ENCODE results near the gene DLEC1.

Gene DLEC1

DNA sequence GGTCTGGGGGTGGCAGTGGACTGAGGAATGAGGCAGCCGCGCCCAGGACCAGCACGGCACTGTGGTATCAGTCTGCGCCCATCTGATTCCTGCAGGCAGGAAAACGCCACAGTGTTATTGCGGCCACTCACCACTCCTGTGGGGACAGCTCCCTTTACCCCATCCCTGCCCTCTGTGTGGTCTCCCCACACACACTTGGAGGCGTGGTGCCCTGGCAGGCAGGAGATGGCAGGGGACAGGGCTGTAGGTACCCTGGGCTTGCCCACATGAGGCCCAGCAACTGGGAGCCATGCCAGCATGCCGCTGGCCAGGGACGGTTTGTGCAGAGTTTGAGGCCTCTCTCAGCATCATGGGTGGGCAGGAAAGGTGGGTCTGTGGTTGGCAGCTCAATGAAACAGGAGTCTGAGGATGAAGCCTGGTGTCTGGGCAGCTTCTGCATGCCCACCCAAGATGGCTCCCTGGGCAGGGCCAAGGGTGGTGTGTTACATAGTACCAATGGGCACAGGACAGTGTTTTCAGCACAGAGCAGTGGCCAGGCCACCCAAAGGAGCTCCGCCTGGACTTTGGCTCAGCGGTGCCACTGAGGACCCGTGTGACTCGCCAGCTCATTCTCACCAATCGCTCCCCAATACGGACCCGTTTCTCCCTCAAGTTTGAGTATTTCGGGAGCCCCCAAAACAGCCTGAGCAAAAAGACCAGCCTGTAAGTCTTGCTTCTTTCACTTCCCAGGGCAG, 70.7 kb downstream of the DLEC1 start:
- no peak for DNase-seq

DNA sequence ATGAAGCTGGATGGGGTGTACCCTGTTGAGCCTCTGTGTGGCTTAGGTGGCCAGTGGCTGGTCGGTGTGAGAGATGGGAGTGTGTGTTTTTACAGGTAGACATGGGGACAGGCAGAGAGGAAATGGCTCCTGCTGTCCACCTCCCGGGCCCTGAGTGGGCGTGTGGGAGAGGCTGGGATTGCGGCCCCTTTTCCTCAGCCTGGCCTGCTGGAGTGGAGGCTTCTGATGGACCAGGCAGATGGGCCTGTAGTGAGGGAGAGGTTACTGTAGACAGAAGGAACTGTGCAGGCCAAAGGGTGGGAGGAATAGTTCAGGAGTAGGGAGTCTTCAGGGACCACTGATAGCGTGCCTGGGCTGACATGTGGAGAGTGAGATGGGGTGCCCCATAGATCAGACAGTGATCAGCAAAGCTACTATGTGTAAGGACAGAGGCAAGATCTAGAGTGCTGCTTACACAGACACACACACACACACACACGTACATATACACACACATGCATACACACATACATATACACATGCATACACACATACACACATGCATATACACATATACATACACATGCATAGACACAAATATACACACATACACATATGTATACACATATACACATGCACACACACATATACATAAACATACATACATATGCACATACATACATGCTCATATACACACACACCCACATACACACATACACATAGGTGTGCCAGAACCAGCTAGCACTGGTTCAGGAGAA, 71.5 kb downstream of the DLEC1 start:
- DNase-seq, result no peak

DNA sequence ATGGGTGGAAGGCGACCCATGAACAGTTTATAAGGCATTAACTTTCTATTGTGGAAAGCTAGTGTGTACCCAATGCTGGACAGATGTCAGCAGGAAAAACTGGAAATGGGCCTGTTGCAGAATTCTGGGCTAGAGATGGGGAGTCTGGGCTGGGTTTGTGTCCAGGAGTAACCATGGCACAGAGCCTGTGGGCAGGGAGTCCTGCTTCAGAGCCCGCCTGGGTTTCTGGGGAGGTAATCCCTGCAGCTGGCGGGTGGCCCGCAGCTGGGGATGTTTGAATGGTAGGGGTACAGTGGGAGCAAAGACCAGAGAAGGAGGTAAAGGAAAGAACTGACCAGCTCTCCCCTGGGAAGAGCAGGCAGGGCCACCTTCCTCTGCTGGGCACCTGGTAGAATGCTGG, 72.2 kb downstream of the DLEC1 start:
- no peak for DNase-seq

DNA sequence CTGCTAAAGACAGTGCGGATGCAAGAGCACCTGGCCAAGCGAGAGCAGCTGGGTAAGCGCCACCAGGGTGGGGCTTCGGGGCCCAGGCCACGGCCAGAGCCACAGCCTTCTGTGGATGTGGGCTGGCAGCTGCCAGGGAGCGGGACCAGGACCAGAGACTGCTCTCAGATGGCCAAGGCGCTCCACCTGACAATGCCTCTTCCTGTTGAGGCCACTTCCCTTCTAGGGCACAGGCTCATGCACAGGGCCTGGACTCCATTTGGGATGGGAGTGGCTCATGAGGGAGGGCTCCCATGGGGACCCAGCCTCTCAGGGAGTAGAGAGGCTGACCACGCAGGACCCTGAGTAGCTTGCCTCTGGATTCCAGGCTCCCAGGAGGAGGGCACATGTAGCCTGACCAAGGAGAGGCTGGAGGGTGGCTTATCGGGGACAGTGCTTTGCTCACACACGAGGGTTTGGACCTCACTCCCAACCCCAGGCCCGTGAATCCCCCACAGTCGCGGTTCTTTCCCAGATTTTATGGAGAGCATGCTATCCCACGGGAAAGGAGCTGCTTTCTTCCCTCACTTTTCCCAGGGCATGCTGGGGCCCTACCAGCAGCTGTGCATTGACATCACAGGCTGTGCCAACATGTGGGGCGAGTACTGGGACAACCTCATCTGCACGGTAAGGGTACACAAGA, 72.8 kb downstream of the DLEC1 start:
- peak in 1 of 2 experiments; percentile 10 for DNase-seq

DNA sequence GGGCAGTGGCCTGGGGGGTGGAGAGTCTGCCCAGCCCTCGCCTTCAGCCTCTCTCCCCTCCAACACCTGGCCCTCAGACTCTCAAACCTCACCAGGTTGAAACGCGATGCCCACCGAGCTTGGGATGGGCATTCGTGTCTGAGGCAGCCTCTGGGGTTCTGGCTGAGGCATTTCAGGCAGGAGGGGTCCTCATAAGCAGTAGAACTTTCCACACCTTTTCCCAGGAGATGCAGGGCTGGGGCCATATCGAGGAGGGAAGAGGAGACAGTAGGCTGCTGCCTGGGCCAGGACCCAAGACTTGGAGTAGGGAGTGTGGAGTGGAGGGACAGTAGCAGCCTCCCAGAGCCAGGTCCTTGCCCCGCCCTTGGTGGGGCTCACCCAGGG, 73.4 kb downstream of the DLEC1 start:
- no peak for DNase-seq

DNA sequence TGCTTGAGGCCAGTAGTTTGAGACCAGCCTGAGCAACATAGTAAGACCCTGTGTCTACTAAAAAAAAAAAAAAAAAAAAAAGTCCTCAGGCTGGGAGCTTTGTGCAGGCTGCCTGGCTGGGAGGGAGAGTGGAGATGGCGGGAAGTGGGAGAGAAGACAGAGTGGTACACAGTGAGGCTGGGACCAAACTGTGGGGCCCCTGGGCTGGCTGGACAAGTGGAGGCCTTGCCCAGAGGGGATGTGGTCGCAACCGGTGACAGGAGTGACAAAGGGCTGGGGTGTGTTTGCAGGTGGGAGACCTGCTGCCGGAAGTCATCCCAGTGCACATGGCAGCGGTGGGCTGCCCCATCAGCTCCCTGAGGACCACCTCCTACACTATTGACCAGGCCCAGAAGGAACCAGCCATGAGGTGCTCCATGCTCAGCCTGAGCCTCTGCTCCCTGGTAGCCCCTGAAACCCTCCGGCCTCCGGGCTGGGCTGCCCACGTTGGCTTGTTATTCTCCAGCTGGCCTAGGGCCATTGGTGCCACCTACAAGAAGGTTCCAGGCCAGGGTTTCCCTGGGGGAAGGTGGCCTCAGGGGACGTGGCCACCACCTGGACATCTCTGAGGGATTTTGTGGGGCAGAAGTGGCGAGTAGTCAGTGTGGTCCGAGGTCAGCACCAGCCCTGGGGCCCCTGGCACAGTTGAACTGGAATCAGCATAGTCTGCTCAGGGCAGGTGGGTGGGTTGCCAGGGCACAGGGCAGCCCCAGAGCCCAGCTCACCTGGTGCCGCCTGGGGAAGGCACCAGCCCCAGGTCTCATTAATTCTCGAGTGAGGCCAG, 75.3 kb downstream of the DLEC1 start:
- no peak for DNase-seq

DNA sequence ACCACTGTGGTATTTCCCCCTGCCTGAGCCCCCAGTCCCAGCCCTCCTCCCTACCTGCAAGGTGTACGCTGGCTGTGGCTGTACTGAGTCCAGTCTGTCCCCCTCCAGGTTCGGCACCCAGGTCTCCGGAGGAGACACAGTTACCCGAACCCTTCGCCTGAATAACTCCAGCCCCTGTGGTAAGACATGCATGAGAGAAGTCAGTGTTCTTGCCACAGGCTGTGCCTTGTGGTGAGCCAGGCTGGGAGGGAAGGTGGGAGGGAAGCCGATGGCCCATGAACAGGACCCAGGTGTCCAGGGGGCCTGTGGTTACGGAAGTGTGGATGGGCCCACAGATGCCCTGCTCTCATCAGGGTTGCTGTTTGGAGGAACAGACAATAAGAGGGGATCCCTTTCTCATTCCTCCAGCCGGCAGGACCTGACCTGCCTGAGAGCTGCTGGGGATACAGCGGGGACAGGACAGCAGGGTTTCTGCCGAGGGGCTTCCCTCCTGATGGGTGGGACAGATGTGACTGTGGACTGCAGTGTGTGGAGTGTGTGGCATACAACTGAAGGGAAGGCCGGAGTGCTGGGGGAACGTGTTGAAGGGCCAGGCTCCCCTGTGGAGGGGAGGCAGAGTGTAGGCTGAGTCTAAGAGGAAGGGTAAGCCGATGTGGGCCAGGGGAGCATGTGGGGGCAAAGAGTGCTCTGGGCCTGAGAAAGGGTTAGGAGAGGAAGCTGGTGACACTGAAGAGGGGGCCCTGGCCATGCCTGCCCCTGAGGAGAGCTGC, 76.1 kb downstream of the DLEC1 start:
- DNase-seq, result no peak

DNA sequence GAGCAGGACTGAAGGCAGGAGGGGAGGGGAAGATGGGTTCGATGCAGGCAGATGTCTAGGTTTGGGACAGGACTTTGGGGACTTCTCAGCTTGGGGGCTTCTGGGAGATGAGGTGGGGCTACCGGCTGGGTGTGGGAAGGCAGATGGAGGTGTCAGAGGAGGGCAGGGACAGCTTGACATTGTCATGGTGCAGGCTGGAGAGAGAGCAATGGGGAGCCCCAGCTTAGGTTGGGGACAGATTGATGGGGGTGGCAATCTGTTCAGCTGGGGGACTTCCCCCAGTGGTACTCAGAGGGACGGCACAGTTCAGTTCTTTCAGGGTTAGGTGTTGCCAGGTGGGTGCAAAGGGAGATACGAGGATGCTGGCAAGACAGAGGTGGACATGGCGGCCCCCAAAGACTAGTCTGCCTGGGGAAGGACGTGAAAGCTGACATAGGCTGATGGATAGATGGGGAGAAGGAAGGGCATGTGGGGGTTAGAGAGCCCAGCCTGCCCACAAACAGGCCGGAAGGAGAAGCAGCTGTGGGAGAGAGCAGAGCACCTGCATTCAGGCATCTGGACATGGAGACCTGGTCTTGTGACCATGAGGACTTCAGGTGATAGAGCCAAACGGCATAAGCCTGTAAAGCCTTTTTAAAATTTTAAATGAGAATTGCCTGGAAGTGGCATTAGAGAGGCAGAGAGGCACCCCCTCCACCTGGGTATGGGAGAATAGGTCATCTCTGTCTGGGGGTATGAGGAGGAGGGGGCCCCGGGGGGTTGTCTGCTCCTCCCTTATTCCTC, 76.8 kb downstream of the DLEC1 start:
- DNase-seq, result no peak

DNA sequence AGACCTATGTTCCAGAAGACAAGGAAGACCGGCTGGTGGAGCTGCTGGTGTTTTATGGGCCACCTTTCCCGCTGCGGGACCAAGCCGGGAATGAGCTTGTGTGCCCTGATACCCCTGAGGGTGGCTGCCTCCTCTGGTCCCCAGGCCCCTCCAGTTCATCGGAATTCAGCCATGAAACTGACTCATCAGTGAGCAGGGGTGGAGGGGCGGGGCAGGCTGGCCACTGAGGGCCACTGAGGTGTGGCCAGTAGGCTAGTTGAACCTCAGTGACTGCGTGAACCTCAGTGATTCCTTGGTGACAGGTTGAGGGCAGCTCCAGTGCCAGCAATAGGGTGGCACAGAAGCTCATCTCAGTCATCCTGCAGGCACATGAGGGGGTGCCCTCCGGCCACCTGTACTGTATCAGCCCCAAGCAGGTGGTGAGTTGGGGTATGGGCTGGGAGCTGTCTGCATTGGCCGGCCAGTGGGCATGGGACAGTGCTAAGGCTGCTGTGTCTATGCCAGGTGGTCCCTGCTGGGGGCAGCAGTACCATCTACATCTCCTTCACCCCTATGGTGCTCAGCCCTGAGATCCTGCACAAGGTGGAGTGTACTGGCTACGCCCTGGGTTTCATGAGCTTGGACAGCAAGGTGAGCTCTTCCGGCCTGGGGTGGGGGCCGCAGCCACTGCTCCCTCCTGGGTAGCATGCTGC, 77.6 kb downstream of the DLEC1 start:
- no peak for DNase-seq

DNA sequence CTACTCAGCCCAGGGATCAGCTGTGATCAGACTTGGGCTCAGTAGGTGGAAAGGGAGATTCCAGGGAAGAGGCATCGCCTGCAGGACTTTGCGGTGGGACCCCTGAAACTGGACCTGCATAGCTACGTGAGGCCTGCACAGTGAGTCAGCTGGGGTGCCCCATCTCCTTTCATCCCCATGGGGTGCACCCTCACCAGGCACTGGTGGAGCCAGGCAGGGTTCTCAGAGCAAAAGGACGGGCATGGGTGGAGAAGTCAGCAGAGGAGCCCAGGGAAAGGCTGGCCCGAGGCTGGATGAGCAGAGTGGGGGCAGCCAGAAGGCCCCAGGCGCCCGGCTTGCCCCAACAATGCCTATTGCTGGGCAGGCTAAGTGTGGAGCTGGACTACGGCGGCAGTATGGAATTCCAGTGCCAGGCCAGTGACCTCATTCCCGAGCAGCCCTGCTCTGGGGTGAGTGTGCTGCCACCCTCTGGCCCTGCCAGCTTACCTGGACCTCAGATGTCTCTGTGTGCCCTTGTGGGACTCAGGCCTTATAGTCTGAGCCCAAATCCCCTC, 78.2 kb downstream of the DLEC1 start:
- no peak for DNase-seq

DNA sequence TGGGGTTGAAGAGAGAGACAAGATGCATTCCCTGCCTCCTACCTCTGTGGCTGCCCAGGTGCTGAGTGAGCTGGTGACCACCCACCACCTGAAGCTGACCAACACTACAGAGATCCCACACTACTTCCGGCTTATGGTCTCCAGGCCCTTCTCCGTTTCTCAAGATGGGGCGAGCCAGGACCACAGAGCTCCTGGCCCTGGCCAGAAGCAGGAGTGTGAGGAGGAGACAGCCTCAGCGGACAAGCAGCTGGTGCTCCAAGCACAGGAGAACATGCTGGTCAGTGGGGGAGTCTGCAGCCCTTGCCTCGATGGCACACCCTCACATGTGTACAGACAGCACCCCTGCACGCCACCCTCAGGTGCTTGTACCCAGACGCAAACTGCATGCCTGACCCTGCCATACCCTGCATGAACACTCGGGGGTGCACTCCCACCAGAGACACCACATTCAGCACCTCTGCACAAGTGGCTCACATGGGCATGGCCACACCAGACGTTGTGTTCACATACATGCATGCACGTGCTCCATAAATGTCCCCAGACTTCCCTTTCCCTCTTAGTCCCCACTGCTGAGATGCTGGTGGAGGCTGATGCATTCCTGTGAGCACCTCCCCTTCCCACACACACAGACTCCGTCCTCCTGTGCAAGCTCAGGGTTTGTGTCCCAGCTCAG, 78.9 kb downstream of the DLEC1 start:
- DNase-seq, result peak; percentile 74 to 78

DNA sequence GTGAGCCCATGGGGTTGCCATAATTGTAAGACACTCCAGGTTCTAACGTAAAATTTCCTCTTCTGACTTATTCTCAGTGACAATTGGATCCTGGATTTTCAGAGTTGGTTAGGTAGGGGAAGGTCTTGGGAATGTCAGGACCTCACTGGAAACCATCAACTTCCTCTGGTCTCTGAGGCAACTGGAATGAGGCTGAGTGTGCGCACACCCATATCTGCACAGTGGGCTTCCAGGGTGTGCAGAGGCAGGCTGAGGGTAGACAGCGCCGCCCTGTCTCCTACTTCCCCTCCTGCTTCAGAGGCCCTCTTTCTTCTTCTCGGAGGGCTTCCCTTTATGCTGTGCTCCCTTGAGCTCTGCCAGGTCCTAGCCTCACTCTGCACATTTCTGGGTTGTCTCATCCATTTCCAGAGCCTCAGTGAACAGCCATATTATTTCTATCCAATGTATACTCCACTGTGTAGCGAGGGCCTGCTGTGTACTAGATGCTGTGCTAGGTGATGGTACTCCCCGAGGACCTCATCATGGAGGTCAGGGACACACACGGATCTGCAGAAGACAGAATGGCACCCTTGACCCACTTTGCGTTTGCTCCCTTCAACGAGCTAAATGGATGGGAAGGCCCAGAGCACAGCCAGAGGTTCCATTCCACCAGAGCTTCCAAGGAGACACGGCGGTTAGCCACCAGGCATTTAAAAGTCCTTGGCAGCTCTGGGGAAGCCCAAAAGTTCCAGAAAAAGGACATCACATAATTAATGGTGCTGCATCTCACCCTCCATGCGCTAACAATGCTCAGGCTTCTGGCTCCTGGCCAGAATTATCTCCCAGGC, 79.6 kb downstream of the DLEC1 start:
- DNase-seq, result no peak

DNA sequence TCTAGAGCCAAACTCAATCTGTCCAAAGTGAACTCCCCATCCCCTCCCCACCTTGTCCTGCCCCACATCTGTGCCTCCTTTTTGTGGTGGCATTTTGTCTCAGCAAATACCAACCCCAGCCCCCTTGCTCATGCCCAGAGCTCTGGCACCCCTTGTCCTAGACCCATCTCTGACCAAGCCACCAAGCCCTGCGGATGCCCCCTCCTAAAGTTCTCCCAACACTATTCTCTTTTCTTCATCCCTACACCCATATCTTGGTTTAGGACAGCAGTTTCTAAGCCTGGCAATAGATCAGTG, 80.2 kb downstream of the DLEC1 start:
- no peak for DNase-seq

DNA sequence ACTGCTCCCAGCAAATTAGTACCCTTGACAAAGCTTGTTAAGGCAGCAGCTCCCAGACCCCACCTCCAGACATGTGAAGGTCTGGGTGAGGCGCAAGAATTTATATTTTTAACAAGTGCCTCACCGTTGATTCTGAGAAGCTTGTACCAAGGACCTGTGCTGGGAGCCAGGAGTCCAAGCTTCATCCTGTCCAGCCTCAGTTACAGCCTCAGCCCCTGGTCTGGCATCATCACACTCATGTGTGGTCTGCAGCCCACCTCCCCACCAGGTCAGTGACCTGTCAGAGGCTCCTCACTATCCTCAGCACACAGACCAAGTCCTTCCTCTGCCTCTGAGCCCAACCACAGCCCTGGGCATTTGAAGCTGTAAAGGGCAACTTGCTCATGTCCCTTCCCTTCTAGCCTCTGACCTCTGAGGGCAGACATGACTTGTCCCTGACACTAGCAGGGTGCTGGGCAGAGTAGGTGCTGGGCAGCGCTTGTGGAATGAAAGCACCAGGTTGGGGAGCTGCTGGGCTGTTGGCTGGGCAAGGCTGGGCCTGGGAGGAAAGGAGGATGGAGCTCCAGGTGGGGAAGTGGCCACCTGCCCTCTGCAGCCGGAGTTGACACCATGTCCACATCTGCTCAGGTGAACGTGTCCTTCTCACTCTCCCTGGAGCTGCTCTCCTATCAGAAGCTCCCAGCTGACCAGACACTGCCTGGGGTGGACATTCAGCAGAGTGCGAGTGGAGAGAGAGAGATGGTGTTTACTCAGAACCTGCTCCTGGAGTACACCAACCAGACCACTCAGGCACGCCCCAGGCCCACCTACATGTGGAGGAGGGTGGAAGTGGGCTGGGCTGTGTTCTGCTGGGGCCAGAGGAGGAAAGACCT, 81.0 kb downstream of the DLEC1 start:
- DNase-seq, result no peak

DNA sequence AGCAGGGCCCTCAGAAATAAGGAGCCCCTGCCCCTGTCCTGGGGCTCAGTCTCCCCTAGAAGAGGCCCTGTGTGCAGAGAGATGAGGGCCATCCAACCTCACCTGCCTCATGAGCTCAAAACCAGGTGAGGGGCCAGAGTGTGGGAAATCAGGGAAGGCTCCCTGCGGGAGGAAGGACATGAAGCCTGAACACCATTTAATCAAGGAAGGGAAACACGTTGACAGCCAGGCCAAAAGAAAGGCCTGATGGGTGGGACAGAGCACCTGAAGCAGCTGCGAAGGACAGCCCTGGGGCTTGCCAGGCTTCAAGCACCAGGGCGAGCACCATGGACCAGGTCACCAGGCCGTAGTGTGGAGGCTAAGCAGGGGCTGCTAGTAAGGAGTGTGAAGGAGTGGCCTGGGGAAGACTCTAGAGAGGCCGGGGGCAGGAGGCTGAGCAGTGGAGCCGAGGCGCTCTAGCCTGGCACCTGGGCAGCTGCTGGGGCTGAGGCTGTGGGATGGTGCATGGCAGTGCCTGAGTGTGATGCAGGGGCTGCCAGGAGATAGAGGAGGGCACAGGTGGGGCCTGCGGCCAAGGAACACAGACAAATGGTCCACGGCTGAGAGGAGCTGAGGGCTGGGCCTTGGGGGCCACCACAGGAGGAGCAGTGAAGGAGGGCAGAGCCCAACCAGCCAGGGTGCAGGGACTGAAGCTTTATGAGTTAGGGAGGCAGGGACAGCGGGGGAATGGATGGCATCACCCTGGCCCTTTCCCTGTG, 81.9 kb downstream of the DLEC1 start:
- DNase-seq, result no peak

DNA sequence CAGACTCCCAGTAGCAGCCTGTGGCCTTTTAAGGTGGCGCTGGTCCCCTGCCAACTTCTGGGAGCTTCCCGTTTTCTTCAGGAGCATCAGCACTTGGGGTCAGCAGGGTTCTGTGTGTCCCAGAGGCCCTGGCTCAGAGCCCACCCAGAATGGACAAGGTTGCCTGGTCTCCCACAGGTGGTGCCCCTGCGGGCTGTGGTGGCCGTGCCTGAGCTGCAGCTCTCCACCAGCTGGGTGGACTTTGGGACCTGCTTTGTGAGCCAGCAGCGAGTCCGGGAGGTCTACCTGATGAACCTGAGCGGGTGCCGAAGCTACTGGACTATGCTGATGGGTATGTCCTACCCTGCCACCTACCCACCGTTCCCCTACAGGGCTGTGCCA, 82.4 kb downstream of the DLEC1 start:
- DNase-seq, result no peak

DNA sequence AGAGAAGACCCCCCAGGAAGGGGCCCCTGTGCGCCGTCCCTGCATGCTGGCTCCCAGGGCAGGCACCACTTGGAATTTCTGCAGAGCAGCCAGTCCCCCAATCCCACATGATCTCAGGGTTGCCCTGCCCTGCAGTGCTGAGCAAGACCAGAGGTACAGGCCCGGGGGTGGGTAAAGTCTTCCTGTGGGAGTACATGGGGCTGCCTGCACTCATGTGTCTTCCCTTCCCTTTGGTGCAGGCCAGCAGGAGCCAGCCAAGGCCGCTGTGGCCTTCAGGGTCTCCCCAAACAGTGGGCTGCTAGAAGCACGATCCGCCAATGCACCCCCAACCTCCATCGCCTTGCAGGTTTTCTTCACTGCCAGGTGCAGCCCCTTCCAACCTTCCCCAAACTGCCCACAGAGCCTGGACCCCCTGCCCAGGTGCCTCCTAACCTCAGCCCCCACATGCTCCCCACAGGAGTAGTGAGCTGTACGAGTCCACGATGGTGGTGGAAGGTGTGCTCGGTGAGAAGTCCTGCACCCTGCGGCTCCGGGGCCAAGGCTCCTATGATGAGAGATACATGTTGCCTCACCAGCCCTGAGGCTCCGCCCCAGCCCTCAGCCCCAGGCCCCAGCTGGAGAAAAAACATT, 82.9 kb downstream of the DLEC1 start:
- no peak for DNase-seq

Measured in AML-193 (cell line).